ENCODE data around the gene LRRC63.
A peak's percentile ranks its signal among the peaks of the same experiment; 100 is the strongest.

Gene LRRC63

DNA sequence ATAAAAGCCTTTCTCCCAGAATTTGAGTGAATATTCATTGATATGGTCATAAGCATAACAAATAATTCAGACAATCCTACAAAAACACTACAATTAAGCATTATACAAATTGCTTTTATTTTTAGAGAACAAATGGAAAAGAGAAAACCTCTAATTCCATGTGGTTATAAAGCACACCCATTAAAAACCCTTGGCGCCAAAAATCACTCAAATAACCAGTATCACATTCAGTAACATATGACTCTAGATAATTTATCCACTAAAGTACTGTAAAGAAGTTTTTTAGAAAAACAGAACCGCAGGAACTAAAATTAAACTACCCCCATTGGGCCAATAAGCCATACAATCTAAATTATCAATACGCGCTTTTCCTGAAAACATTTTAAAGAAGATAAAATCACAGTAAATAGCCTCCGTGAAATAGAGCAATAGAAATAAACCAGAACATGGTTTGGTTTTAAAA lies 30.3 kb upstream of the LRRC63 start:
- no peaks in the 10 kb centered on the region for H3K27me3 ChIP-seq (ENCODE audit: insufficient read depth, poor library complexity, severe bottlenecking)
- peak overlapping the region; percentile 41 for H3K4me3 ChIP-seq (replicated peaks; ENCODE audit: insufficient read depth, low read length)
- no peak for DNase-seq (ENCODE audit: low read depth in 1 of 2, low spot score in 1 of 2)
- H3K27ac ChIP-seq (replicated peaks): peak overlapping the region; percentile 92
- TF ChIP-seq, protein P1, sequence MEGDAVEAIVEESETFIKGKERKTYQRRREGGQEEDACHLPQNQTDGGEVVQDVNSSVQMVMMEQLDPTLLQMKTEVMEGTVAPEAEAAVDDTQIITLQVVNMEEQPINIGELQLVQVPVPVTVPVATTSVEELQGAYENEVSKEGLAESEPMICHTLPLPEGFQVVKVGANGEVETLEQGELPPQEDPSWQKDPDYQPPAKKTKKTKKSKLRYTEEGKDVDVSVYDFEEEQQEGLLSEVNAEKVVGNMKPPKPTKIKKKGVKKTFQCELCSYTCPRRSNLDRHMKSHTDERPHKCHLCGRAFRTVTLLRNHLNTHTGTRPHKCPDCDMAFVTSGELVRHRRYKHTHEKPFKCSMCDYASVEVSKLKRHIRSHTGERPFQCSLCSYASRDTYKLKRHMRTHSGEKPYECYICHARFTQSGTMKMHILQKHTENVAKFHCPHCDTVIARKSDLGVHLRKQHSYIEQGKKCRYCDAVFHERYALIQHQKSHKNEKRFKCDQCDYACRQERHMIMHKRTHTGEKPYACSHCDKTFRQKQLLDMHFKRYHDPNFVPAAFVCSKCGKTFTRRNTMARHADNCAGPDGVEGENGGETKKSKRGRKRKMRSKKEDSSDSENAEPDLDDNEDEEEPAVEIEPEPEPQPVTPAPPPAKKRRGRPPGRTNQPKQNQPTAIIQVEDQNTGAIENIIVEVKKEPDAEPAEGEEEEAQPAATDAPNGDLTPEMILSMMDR (IDR thresholded peaks at IDR 0.05; ENCODE audit: insufficient read depth, low read length): no peak
- TF ChIP-seq, protein P2, sequence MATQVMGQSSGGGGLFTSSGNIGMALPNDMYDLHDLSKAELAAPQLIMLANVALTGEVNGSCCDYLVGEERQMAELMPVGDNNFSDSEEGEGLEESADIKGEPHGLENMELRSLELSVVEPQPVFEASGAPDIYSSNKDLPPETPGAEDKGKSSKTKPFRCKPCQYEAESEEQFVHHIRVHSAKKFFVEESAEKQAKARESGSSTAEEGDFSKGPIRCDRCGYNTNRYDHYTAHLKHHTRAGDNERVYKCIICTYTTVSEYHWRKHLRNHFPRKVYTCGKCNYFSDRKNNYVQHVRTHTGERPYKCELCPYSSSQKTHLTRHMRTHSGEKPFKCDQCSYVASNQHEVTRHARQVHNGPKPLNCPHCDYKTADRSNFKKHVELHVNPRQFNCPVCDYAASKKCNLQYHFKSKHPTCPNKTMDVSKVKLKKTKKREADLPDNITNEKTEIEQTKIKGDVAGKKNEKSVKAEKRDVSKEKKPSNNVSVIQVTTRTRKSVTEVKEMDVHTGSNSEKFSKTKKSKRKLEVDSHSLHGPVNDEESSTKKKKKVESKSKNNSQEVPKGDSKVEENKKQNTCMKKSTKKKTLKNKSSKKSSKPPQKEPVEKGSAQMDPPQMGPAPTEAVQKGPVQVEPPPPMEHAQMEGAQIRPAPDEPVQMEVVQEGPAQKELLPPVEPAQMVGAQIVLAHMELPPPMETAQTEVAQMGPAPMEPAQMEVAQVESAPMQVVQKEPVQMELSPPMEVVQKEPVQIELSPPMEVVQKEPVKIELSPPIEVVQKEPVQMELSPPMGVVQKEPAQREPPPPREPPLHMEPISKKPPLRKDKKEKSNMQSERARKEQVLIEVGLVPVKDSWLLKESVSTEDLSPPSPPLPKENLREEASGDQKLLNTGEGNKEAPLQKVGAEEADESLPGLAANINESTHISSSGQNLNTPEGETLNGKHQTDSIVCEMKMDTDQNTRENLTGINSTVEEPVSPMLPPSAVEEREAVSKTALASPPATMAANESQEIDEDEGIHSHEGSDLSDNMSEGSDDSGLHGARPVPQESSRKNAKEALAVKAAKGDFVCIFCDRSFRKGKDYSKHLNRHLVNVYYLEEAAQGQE (IDR thresholded peaks at IDR 0.05; ENCODE audit: insufficient replicate concordance, low read depth): no peak
- TF ChIP-seq SPI1 (IDR thresholded peaks at IDR 0.05; ENCODE audit: borderline replicate concordance, low read depth) (no peak), POLR2AphosphoS5 (IDR thresholded peaks at IDR 0.05; ENCODE audit: low read depth) (no peak), GABPA (IDR thresholded peaks at IDR 0.05; ENCODE audit: low read depth) (no peak)

DNA sequence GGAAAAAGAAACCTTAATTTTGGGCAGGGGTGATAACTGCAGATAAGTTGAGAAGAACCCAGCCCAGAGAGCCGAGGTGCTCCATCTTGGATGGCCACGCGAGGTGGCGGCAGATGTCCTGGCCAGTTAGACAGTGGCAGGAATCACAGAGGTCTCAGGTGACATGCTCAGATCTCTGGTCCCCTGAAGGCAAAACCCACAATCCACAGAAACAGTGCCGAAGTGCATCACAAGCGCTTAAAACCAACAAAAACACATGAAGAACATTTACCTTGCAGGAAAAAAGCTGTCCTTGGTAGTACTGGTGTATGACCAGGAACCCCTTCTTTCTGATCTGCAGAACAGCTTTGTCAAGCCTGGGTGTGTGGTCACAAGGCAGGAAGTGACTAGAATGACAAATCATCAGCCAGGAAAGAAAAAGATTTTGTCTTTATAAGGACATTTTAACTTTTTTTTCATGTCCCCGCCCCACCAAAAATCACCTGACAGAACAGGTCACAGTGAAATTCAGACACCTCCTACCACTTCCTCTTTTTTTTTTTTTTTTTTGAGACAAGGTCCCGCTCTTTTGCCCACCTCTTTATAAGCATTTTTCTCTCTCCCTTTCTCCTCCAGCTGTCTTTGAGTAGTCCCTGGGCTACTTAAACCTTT lies 29.8 kb upstream of the LRRC63 start, which contains the start of gene LCP1:
TSS of gene LCP1 (minus strand) at position 338 of the 651 bp plus-strand sequence. CDS start 22,515 bp downstream, outside the sequence.
- TF ChIP-seq SPI1 (IDR thresholded peaks at IDR 0.05; ENCODE audit: borderline replicate concordance, low read depth) (peak; percentile 98), POLR2AphosphoS5 (IDR thresholded peaks at IDR 0.05; ENCODE audit: low read depth) (peak; percentile 93), GABPA (IDR thresholded peaks at IDR 0.05; ENCODE audit: low read depth) (no peak)
- TF ChIP-seq, protein P1 (IDR thresholded peaks at IDR 0.05; ENCODE audit: insufficient read depth, low read length): no peak
- TF ChIP-seq, protein P2 (IDR thresholded peaks at IDR 0.05; ENCODE audit: insufficient replicate concordance, low read depth): peak; percentile 80
- DNase-seq (ENCODE audit: low read depth in 1 of 2, low spot score in 1 of 2): peak; percentile 93 to 95
- no peaks in the 10 kb centered on the region for H3K27me3 ChIP-seq (ENCODE audit: insufficient read depth, poor library complexity, severe bottlenecking)
- peak within 1 kb of the TSS; percentile 41 for H3K4me3 ChIP-seq (replicated peaks; ENCODE audit: insufficient read depth, low read length)
- peak within 1 kb of the TSS; percentile 92 for H3K27ac ChIP-seq (replicated peaks)

DNA sequence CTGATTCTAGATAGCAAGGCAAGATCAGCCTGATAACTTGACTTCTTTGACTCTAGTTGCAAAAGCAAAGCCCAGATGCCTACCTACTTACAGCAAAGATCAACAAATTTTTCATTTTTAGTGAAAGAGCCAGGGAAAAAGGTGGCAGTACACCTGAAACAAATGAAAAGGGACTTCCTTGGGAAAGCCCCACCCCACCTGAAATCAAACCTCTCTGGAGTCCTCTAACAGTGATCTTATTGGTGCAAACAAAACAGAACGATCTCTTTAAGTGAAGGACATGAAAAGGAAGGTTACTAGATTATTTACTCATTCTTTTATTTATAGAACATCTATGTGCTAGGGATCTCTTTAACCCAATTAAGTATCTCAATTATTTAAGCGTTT lies 29.2 kb upstream of the LRRC63 start:
- H3K4me3 ChIP-seq (replicated peaks; ENCODE audit: insufficient read depth, low read length): no peak overlapping the region
- DNase-seq (ENCODE audit: low read depth in 1 of 2, low spot score in 1 of 2): no peak
- H3K27me3 ChIP-seq (ENCODE audit: insufficient read depth, poor library complexity, severe bottlenecking): no peaks in the 10 kb centered on the region
- H3K27ac ChIP-seq (replicated peaks): peak overlapping the region; percentile 92
- no peak for TF ChIP-seq POLR2AphosphoS5 (IDR thresholded peaks at IDR 0.05; ENCODE audit: low read depth)
- TF ChIP-seq, protein P1 (IDR thresholded peaks at IDR 0.05; ENCODE audit: insufficient read depth, low read length): no peak
- TF ChIP-seq GABPA (IDR thresholded peaks at IDR 0.05; ENCODE audit: low read depth): no peak
- TF ChIP-seq, protein P2 (IDR thresholded peaks at IDR 0.05; ENCODE audit: insufficient replicate concordance, low read depth): no peak
- no peak for TF ChIP-seq SPI1 (IDR thresholded peaks at IDR 0.05; ENCODE audit: borderline replicate concordance, low read depth)

All from HL-60 (cell line).